Skeletal muscle tissue (tissue), 4 donors: ENCODE data around the gene TRIO. TPM values are rescaled to one million over a fixed set of nuclear protein-coding genes. Genes with fewer than 3 reads are reported as not detected.
A peak's percentile ranks its signal among the peaks of the same experiment; 100 is the strongest.

Experiments
- H3K27ac ChIP-seq: one replicate; pipeline ENCODE4 v1.7.0; 2013; ENCODE audit warnings: mild to moderate bottlenecking, low read depth, low read length, inconsistent platforms
- H3K27me3 ChIP-seq, 3 donors: one replicate each; pipeline ENCODE4 v1.7.0; 2013; ENCODE audit warnings: low read length in 3 of 3; ENCODE audit not compliant: control insufficient read depth in 3 of 3, insufficient read depth in 3 of 3
- H3K36me3 ChIP-seq, 3 donors: one replicate each; pipeline ENCODE4 v1.7.0; 2013; ENCODE audit warnings: low read length in 3 of 3; ENCODE audit not compliant: control insufficient read depth in 3 of 3, insufficient read depth in 3 of 3
- H3K4me1 ChIP-seq, 3 donors: one replicate each; pipeline ENCODE4 v1.7.0; 2013; ENCODE audit warnings: low read length in 3 of 3, mild to moderate bottlenecking in 3 of 3; ENCODE audit not compliant: control insufficient read depth in 3 of 3, insufficient read depth in 3 of 3
- H3K4me3 ChIP-seq, 3 donors: one replicate each; pipeline ENCODE4 v1.7.0; 2013; ENCODE audit warnings: low read length in 3 of 3
- H3K9ac ChIP-seq, 3 donors: one replicate each; pipeline ENCODE4 v1.7.0; 2013; ENCODE audit warnings: low read length in 3 of 3, mild to moderate bottlenecking in 3 of 3, moderate library complexity in 2 of 3, low read depth in 1 of 3
- H3K9me3 ChIP-seq, 3 donors: one replicate each; pipeline ENCODE4 v1.7.0; 2013; ENCODE audit warnings: low read length in 3 of 3; ENCODE audit not compliant: control insufficient read depth in 3 of 3
- total RNA-seq: library from RNA; depleted of rRNA; stranded (reverse); fragments of >200 nt; gene quantifications from one replicate; pipeline ENCODE4 v1.2.3, GENCODE V29; 2014
- donor health status: Osteomylitis.

The TRIO gene
- total RNA-seq, 1 donor from 2014 or later = 200 TPM

DNA sequence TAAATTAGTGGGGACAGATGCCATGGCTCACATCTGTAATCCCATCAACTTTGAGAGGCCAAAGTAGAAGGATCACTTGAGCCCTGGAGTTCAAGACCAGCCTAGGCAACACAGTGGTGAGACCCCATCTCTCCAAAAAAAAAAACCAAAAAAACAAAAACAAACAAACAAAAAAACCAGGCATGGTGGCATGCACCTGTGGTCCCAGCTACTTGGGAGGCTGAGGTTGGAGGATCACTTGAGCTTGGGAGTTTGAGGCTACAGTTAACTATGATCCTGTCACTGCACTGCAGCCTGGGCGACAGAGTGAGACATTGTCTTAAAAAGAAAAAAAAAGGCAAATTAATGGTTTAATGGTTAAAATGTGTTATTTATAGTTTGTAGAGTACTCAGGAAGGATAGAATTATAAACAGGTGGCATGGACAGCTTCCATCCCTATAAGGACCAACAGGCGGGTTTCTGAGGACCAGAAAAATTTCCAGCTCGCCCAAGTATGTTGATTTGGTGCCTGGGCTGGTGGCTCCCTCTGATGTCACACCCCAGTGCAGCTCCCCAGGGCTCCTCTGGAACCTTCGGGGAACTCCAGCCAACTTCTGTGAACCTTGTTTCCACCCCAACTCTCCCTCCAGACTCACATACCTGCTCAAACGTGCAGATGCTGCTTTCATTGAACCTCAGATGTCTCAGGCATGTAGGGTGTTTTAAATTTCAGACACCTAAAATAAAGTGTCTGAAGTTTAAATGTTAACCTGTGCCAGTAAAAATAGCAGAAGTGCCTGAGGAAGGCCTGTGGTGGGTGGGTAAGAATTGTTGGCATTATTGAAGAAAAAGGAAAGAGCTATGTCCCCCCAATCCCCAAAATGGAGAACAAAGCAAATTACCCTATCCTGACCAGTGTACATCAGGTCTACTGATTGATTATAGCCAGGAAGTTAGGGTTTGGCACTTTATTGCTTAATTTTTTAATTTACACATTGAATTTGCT, 69.0 kb downstream of the TRIO start:
- no peak overlapping the region for H3K27ac ChIP-seq
- H3K36me3 ChIP-seq = no peaks in the 10 kb centered on the region
- no peaks in the 10 kb centered on the region for H3K9me3 ChIP-seq
- H3K4me1 ChIP-seq = peaks cover 19 to 37% (median 29%) of the 10 kb centered on the region in 3 donors
- H3K9ac ChIP-seq = no peak overlapping the region
- H3K4me3 ChIP-seq = no peak overlapping the region
- no peaks in the 10 kb centered on the region for H3K27me3 ChIP-seq

DNA sequence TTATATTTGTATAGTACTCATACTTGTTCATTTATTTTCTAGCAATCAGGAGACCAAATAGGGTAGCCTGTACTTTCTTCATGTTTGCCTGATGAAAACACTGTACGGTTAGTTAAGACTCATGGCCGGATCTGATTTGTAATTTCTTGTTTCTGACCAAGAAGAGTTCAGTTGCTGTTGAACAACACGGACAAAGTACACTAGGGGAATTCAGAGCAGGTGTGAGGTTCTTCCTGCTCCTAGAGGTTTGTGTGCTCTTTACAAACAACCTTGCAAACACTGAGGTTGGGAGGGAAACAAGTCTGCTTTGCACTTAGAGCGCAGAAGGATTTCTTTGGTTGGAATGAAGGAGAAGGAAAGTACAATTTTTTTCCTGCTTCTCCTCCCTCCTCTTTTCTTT, 69.7 kb downstream of the TRIO start:
- H3K27ac ChIP-seq = no peak overlapping the region

DNA sequence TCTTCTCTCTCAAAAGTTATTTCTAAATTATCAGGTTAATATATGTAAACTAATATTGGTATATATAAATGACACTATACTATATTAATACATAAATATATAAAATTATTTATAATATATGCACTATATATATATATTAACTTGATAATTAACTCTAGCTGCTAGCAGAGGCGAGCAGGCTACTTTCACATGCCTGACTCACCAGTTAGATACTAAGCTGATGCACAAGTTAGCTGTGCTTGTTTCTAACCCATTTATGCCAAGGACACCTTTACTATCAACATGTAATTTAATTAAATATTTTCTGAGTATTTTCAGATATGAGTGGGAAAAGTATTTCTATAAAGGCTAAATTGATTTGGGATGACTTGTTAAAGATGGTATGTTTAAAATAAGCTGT, 70.1 kb downstream of the TRIO start:
- Histone ChIP-seq H3K27ac (no peak overlapping the region), H3K4me1 (peaks cover 25 to 40% (median 36%) of the 10 kb centered on the region in 3 donors)

More for the DNA sequence above, 69.7 kb downstream of the TRIO start:
- Histone ChIP-seq H3K9ac (no peak overlapping the region), H3K4me1 (peaks cover 25 to 39% (median 37%) of the 10 kb centered on the region in 3 donors), H3K27me3 (no peaks in the 10 kb centered on the region), H3K4me3 (no peak overlapping the region), H3K9me3 (no peaks in the 10 kb centered on the region), H3K36me3 (no peaks in the 10 kb centered on the region)

DNA sequence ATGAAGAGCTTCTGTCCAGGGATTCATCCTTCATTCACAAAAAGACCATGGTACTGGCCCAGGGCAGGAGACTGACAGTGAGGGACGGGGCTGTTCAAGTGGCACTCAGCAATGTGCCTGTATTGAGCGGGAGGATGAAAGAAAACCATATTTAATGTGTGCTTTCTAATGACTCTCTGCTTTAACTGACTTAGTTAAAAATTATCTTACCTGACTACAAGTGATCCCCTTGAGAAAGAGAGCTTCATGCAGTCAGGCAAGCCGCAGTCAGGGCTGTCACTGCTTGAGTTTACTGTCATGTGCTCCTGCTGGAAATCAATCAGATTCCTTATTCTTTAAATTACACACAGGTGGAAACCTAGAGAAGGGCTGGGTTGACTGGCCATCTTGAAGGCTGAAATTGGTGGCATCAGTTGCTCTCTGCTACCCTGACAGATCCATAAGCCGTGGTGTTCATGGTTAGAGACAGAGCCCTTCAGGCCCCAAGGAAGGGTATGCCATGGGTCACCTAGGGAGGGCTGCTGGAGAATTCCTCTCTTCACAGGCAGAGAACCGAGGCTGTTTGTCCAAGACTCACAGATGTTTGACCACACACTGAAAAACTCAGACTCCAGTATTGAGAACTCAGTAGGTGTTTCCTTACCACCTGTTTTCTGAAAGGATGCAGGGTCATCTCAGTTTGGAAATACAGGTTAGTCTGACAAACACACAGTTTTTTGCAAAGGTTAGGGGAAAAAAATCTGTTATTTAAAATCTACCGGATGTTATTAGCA, 70.9 kb downstream of the TRIO start:
- no peak overlapping the region for H3K4me3 ChIP-seq
- no peak overlapping the region for H3K9ac ChIP-seq
- peaks cover 31 to 42% (median 37%) of the 10 kb centered on the region in 3 donors for H3K4me1 ChIP-seq
- no peak overlapping the region for H3K27ac ChIP-seq
- H3K36me3 ChIP-seq = no peaks in the 10 kb centered on the region
- H3K27me3 ChIP-seq = no peaks in the 10 kb centered on the region
- no peaks in the 10 kb centered on the region for H3K9me3 ChIP-seq

More for the DNA sequence above, 70.1 kb downstream of the TRIO start:
- Histone ChIP-seq H3K27me3 (no peaks in the 10 kb centered on the region), H3K4me3 (no peak overlapping the region), H3K36me3 (no peaks in the 10 kb centered on the region), H3K9ac (no peak overlapping the region), H3K9me3 (no peaks in the 10 kb centered on the region)

DNA sequence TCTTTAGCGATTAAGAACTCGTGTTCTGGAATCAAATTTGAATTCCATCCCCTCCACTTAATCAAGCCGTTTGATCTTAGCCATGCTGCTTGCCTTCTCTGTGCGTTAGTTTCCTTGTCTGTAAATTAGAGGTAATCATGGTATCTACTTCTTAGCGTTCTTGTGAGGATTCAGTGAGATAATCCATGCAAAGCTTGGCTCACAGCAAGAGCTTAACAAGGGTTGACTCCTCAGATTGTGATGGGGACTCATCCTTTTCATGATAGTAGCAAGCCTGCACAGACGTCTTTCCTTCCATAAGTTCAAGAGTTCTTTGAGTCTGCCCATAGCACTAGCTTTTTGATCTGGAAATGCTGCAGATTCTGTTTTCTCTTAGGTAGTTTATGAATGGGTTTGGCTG, 72.8 kb downstream of the TRIO start:
- Histone ChIP-seq H3K27me3 (no peaks in the 10 kb centered on the region), H3K27ac (no peak overlapping the region), H3K4me3 (no peak overlapping the region), H3K9me3 (no peaks in the 10 kb centered on the region), H3K36me3 (no peaks in the 10 kb centered on the region), H3K4me1 (peaks cover 41 to 53% (median 52%) of the 10 kb centered on the region in 3 donors), H3K9ac (no peak overlapping the region)

DNA sequence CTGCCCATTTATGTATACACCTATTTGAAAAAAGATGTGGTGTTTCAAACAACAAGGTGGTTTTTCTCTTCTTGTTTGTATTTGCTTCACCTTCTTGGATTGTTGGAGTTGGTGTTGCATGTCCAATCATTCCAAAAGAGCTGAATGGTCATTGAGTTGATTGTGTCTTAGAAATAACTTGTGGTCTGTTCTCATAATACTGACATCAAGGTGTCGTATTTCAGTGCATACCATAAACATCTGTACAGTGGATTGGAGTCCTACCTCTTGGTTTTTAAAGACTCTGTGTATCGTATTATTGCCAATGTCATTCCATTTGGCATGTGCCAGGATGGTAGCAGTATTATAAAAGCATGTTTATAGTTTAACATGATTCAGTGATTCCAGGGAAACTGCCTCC, 73.2 kb downstream of the TRIO start:
- Histone ChIP-seq H3K4me3 (no peak overlapping the region), H3K27ac (no peak overlapping the region), H3K27me3 (no peaks in the 10 kb centered on the region), H3K36me3 (no peaks in the 10 kb centered on the region), H3K9me3 (no peaks in the 10 kb centered on the region), H3K9ac (no peak overlapping the region), H3K4me1 (peaks cover 41 to 56% (median 52%) of the 10 kb centered on the region in 3 donors)

DNA sequence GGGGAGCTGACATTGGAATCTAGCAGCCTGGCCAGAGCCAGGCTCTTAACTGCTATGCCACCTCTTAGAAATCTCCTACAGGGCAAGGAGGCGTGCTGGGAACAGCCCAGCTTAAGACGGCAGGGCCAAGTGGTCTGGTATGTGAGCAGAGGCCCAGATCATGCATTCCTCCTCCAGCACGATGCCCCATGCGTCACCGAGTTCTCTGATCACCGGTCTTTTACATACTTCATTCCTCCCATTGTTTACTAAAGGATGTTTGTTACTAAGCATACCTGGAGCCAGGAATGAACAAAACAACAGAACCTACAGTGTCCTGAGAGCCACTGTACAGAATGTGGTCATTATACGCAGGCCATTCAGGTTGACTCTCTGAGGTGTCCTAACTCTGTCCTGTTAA, 73.8 kb downstream of the TRIO start:
- H3K9me3 ChIP-seq = no peaks in the 10 kb centered on the region
- no peaks in the 10 kb centered on the region for H3K36me3 ChIP-seq
- no peak overlapping the region for H3K27ac ChIP-seq
- H3K4me1 ChIP-seq = peaks cover 41 to 56% (median 56%) of the 10 kb centered on the region in 3 donors
- H3K9ac ChIP-seq = no peak overlapping the region
- H3K27me3 ChIP-seq = no peaks in the 10 kb centered on the region
- H3K4me3 ChIP-seq = no peak overlapping the region

DNA sequence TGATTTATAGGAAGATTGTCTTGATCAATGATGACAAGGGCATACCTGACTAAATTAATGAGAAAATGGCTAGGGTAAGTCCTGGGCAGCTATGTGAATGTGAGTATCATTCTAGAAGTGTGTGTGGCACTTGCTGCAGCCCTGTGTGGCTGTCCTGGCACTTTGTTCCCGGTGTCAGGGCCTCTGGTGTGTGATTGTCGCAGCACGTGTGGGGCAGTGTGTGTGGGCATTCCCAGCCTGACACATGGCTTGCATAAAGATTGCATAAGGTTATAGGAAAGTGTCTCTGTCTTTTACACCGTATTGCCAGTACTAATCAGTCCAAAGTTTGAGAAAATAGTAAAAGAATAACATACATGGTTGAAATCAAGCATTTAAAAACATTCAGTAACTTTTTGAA, 74.4 kb downstream of the TRIO start:
- peak overlapping the region in 1 of 3 donors; percentile 23 for H3K9ac ChIP-seq
- H3K36me3 ChIP-seq = no peaks in the 10 kb centered on the region
- no peak overlapping the region for H3K27ac ChIP-seq
- H3K4me1 ChIP-seq = peaks cover 36 to 52% (median 51%) of the 10 kb centered on the region in 3 donors
- H3K9me3 ChIP-seq = no peaks in the 10 kb centered on the region
- H3K4me3 ChIP-seq = no peak overlapping the region
- H3K27me3 ChIP-seq = no peaks in the 10 kb centered on the region

DNA sequence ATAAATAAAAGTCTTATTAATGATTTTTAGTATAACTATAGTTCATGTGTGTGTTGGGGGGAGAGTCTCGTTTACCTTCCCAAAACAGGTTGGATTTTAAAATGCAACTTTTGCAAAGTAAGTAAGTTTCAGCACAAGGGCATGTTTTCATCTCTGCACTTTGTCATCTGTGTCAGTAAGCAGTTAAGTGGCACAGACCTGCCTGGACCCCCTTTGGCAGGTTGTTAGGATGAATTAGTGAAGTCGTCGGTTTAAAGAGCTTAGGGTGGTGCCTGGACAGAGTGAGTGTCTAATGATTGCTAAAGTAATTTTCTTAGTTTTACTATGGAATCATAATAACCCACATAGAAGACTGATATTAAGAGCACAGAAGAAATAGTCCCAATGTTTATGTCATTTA, 74.9 kb downstream of the TRIO start:
- Histone ChIP-seq H3K27me3 (no peaks in the 10 kb centered on the region), H3K27ac (no peak overlapping the region), H3K9me3 (no peaks in the 10 kb centered on the region), H3K36me3 (no peaks in the 10 kb centered on the region), H3K4me1 (peaks cover 36 to 52% (median 47%) of the 10 kb centered on the region in 3 donors), H3K9ac (no peak overlapping the region), H3K4me3 (no peak overlapping the region)

DNA sequence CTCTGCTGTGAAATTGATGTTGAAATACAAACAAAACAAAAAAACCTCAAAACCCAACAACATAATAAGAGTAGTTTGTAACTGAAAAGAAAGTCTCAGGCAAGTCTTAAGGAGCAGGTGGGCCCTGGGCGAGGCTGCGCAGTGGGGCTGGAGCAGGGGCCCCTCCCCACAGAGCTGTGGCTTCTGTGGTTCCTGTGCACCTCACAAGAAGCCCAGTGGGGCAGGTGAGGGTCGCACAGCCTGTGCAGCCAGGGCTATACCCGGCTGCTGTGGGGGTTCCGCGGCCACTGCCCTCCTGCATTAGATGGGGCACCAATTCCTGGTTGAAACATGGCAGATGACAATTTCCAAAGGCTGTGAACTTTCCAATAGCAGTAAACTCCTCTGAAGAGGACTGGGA, 75.3 kb downstream of the TRIO start:
- Histone ChIP-seq H3K4me3 (no peak overlapping the region), H3K27ac (no peak overlapping the region), H3K9ac (peak overlapping the region in 1 of 3 donors; percentile 45), H3K36me3 (no peaks in the 10 kb centered on the region), H3K27me3 (no peaks in the 10 kb centered on the region), H3K4me1 (peaks cover 40 to 56% (median 50%) of the 10 kb centered on the region in 3 donors), H3K9me3 (no peaks in the 10 kb centered on the region)
